Nephron progenitor cell (in vitro differentiated cells): ENCODE data around the gene MAPKAP1.

ENCODE experiments used
- DNase-seq: peaks from one replicate; pipeline ENCODE4 v3.0.0; 2021
- H3K27ac Mint-ChIP-seq: 2 replicates; pipeline ENCODE4 v1.8.0; 2021; ENCODE audit warnings: mild to moderate bottlenecking, moderate library complexity, mixed read lengths
- H3K27me3 Mint-ChIP-seq: 2 replicates; pipeline ENCODE4 v1.8.0; 2021; ENCODE audit warnings: mild to moderate bottlenecking, low read depth, mixed read lengths; ENCODE audit not compliant: poor library complexity
- H3K36me3 Mint-ChIP-seq: 2 replicates; pipeline ENCODE4 v1.8.0; 2021; ENCODE audit warnings: low read depth, mixed read lengths
- H3K4me1 Mint-ChIP-seq: 2 replicates; pipeline ENCODE4 v1.8.0; 2021; ENCODE audit warnings: mixed read lengths
- H3K4me3 Mint-ChIP-seq: 2 replicates; pipeline ENCODE4 v1.8.0; 2021; ENCODE audit warnings: mild to moderate bottlenecking, moderate library complexity, mixed read lengths
- H3K9me3 Mint-ChIP-seq: 2 replicates; pipeline ENCODE4 v1.8.0; 2021; ENCODE audit warnings: mild to moderate bottlenecking, moderate library complexity, mixed read lengths
- TF ChIP-seq, protein P1 (sequence below): fragments of 200-600 bp; sonication (generic); IDR thresholded peaks from 2 replicates; pipeline ENCODE4 v1.5.0; 2021; ENCODE audit warnings: antibody characterized with exemption

Gene MAPKAP1

DNA sequence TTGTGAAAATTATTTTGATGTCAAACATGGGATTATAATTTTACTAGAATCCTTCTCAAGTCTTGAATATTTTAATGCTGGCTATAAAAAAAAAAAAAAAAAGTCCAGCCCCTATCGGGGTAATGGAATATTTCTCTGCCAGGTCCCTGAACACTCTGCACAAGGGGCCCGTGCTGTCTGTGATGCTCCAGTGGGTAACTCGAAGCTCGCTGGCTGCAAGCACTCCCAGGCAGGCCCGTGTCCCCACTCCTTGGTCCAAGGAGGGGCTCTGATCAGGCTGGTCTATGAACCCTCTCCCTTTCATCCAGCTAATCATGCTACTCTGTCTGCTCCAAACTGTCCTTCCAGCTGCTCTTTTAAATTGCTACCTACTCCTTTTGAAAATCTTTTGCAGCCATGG lies 264.6 kb downstream of the MAPKAP1 start:
- H3K9me3 Mint-ChIP-seq: no peaks in the 10 kb centered on the region
- H3K4me3 Mint-ChIP-seq: no peak overlapping the region
- DNase-seq: no peak
- no peaks in the 10 kb centered on the region for H3K27me3 Mint-ChIP-seq
- no peak overlapping the region for H3K27ac Mint-ChIP-seq
- no peaks in the 10 kb centered on the region for H3K36me3 Mint-ChIP-seq
- TF ChIP-seq, protein P1, sequence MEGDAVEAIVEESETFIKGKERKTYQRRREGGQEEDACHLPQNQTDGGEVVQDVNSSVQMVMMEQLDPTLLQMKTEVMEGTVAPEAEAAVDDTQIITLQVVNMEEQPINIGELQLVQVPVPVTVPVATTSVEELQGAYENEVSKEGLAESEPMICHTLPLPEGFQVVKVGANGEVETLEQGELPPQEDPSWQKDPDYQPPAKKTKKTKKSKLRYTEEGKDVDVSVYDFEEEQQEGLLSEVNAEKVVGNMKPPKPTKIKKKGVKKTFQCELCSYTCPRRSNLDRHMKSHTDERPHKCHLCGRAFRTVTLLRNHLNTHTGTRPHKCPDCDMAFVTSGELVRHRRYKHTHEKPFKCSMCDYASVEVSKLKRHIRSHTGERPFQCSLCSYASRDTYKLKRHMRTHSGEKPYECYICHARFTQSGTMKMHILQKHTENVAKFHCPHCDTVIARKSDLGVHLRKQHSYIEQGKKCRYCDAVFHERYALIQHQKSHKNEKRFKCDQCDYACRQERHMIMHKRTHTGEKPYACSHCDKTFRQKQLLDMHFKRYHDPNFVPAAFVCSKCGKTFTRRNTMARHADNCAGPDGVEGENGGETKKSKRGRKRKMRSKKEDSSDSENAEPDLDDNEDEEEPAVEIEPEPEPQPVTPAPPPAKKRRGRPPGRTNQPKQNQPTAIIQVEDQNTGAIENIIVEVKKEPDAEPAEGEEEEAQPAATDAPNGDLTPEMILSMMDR: no peak
- peaks cover 66% of the 10 kb centered on the region for H3K4me1 Mint-ChIP-seq

DNA sequence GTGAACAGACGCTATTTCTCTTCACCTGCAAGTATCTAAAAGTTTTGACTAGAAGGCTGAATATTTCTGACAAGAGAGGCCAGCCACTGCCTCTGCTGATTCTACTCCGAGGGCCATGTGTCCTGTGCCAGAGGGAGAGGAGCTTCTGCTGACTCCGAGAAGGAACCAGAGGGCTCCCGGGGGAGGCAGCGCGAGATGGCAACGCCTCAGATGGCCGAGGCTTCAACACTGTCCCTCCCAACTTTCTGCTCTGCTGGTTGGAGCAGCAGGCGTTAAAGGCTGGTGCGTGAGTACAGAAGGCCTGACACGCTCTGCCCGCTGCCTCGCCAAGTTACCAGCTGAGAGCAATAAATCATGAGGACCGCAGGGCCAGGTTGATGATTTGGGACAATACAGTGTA lies 266.6 kb downstream of the MAPKAP1 start:
- TF ChIP-seq, protein P1: no peak
- no peaks in the 10 kb centered on the region for H3K9me3 Mint-ChIP-seq
- peaks cover 71% of the 10 kb centered on the region for H3K4me1 Mint-ChIP-seq
- H3K27me3 Mint-ChIP-seq: no peaks in the 10 kb centered on the region
- H3K36me3 Mint-ChIP-seq: no peaks in the 10 kb centered on the region
- no peak overlapping the region for H3K4me3 Mint-ChIP-seq
- peak overlapping the region; percentile 75 for H3K27ac Mint-ChIP-seq
- DNase-seq: peak; percentile 44

DNA sequence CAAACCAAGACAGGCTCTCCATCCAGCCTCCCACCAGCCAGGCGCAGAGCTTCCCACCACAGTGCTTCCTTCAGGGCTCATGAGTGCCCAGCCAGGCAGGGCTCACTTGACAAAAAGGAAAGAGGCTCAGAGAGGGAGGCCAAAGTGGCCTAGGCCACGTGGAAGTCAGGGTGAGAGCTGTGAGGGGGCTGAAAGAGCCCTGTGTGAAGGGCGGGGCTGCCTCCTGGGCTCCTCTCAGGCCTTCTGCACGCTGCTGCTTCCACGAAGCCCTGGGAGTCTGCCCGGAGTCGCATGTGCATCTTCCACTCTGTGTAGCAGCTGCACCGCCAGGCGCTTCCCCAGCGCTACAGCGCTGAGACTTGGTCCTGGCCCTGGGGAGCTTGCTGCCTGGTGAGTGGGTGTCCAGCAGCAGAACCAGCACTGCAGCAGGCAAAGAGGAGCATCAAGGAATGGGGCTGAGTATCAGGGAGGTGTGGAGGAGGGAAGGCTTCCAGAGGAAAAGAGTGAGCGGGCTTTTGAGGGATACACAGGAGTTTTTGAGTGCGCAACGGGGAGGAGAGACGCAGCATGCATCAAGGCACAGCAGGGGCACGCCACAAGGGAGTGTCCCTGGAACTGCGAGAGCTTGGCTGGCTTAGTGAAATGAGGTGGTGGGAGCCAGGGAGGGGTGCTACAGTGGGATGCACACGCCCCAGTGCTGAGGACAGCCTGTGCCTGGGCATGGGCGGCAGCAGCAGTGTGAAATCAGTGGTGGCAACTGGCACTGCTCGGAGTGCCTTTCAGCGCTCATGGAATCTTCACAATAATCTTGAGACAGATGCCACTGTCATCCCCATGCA lies 267.4 kb downstream of the MAPKAP1 start:
- Mint-ChIP-seq H3K4me3 (no peak overlapping the region), H3K27me3 (no peaks in the 10 kb centered on the region), H3K36me3 (no peaks in the 10 kb centered on the region), H3K27ac (no peak overlapping the region), H3K4me1 (peaks cover 63% of the 10 kb centered on the region), H3K9me3 (no peaks in the 10 kb centered on the region)
- no peak for DNase-seq
- TF ChIP-seq, protein P1: no peak

DNA sequence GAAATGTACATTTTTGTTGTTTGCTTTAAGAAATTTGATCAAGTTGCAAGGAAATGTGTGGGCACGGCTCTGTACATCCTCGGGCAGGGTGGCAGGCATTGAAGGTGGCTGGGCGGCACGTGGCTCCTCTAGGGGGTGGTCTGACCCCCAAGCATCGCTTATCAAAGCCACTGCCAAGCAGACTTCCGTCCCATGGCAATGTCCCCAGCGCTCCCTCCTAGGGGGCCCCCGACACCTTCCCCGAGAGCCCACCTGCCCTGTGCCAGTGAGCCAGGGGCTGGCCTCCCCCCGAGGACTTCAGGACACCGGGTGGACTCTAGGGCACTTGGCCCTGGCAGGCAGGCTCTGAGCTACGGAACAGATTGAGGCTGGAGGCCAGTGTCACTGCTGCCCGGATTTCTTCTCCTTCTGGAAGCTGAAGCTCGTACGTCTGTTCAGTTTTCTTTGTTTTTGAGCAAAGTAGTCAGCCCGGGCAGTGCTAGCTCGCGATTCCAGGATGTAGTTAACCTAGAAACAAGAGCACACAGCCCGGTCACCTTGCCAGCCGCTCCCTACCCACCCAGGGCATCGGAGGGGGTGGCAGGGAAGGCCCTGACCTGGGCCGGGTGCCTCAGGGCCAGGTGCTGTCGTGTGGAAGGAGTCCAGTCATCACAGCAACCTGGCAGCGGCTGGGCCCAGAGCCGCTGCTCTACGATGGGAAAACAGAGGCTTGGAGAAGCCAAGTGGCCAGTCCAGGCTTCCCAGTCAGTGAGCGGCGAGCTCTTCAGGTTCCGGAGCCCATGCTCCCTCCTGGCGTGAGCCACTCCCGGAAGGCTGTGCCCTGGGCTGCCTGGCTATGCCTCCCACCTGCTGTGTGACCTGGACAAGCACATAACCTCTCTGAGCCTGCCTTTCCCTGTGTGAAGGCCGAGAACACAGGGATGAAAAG lies 268.2 kb downstream of the MAPKAP1 start:
- H3K36me3 Mint-ChIP-seq: no peaks in the 10 kb centered on the region
- no peaks in the 10 kb centered on the region for H3K9me3 Mint-ChIP-seq
- H3K27me3 Mint-ChIP-seq: no peaks in the 10 kb centered on the region
- no peak overlapping the region for H3K4me3 Mint-ChIP-seq
- H3K27ac Mint-ChIP-seq: no peak overlapping the region
- TF ChIP-seq, protein P1: no peak
- DNase-seq: no peak
- peaks cover 64% of the 10 kb centered on the region for H3K4me1 Mint-ChIP-seq

DNA sequence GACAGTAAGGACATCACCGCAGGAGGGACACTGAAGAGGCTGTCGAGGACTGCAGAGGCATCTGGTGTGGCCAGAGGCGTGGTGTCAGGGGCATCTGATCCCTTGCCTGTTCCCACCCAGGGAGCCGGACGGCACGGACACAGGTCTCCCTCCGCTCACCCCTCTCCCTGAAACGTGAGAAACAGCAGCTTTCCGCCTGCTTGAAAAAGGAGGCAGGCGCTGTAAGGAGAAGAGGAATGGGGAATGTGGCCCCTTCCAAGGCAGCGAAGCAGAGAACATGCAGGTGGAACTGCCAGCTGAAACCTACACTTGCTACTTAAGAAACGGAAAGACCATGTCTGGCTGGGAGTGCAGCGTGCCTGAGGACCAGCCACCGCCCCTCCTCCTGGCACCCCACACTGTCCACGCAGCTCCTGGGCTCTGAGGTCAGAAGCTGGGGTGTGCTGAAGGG lies 269.2 kb downstream of the MAPKAP1 start:
- Mint-ChIP-seq H3K4me1 (peaks cover 64% of the 10 kb centered on the region), H3K27ac (peak overlapping the region; percentile 78), H3K4me3 (peak overlapping the region; percentile 12), H3K9me3 (no peaks in the 10 kb centered on the region), H3K27me3 (no peaks in the 10 kb centered on the region), H3K36me3 (no peaks in the 10 kb centered on the region)
- peak; percentile 47 for DNase-seq
- TF ChIP-seq, protein P1: no peak
